GM12801 (cell line): ENCODE data around the gene TMEM184A.

Experiments
- TF ChIP-seq, protein P1 (sequence below): IDR thresholded peaks from one replicate; pipeline ENCODE4 v1.5.1; 2011; ENCODE audit warnings: control low read depth; ENCODE audit not compliant: insufficient read length; ENCODE audit errors: extremely low read depth

The TMEM184A gene

DNA sequence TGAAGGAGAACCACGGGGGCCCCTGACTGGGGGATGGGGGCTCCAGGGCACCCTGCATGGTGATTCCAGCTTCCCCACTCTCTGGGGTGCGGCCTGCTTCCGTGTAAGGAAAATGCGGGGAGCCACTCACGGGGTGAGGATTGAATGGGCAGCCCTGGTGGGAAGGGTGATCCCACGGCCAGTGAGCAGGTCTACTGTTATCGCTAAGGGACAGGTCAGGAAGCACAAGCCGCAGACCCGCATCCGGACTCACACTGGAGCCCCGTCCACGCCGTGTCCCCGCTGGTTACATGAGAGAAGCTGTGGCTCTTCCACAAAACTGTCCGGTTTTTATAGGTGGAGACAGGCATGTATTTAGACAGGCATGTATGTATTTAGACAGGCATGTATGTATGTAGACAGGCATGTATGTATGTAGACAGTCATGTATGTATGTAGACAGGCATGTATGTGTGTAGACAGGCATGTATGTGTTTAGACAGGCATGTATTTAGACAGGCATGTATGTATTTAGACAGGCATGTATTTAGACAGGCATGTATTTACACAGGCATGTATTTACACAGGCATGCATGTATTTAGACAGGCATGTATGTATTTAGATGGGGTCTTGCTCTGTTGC is 8.1 kb upstream of the TMEM184A start:
- TF ChIP-seq, protein P1, sequence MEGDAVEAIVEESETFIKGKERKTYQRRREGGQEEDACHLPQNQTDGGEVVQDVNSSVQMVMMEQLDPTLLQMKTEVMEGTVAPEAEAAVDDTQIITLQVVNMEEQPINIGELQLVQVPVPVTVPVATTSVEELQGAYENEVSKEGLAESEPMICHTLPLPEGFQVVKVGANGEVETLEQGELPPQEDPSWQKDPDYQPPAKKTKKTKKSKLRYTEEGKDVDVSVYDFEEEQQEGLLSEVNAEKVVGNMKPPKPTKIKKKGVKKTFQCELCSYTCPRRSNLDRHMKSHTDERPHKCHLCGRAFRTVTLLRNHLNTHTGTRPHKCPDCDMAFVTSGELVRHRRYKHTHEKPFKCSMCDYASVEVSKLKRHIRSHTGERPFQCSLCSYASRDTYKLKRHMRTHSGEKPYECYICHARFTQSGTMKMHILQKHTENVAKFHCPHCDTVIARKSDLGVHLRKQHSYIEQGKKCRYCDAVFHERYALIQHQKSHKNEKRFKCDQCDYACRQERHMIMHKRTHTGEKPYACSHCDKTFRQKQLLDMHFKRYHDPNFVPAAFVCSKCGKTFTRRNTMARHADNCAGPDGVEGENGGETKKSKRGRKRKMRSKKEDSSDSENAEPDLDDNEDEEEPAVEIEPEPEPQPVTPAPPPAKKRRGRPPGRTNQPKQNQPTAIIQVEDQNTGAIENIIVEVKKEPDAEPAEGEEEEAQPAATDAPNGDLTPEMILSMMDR: no peak

DNA sequence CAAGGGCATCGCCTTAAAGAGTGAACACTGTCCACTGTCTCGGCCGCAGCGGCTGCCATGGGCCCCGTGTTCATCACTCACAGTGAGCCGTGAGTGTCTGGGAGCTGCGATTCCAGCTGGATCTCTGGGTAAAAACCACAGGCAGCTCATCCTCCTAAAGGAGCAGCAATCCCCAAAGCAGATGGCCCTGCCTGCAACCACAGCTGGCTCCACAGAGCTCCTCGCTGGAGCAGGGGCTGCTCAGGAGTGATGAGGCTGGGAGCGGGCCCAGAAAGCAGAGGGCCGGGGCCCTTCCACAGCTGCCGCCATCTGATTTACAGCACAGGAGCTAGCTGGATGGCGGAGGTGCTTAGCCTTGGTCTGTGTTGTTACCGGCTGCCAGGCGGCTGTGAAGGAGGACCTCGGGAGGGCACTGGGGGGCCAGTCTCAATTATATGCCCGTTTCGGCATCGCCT is 6.6 kb upstream of the TMEM184A start:
- TF ChIP-seq, protein P1: no peak

DNA sequence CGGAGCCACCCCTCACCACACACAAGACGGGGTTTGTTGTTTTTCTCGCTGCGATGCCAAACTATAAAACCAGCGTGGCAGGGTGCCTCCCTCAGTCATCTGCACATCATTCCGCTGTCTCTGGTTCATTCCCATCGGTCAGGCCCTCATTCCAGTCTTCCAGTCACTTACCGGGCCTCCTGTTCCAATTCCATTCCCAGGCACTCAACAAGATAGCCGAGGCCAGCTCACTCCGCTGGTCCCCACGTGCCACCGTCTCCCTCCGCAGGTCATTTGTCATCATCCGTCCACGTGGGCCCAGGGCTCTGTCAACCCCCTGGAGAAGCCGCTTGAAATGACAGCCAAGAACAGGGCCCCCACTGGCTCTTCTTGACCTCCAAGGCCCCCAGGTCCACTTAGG is 6.1 kb upstream of the TMEM184A start:
- TF ChIP-seq, protein P1: no peak

DNA sequence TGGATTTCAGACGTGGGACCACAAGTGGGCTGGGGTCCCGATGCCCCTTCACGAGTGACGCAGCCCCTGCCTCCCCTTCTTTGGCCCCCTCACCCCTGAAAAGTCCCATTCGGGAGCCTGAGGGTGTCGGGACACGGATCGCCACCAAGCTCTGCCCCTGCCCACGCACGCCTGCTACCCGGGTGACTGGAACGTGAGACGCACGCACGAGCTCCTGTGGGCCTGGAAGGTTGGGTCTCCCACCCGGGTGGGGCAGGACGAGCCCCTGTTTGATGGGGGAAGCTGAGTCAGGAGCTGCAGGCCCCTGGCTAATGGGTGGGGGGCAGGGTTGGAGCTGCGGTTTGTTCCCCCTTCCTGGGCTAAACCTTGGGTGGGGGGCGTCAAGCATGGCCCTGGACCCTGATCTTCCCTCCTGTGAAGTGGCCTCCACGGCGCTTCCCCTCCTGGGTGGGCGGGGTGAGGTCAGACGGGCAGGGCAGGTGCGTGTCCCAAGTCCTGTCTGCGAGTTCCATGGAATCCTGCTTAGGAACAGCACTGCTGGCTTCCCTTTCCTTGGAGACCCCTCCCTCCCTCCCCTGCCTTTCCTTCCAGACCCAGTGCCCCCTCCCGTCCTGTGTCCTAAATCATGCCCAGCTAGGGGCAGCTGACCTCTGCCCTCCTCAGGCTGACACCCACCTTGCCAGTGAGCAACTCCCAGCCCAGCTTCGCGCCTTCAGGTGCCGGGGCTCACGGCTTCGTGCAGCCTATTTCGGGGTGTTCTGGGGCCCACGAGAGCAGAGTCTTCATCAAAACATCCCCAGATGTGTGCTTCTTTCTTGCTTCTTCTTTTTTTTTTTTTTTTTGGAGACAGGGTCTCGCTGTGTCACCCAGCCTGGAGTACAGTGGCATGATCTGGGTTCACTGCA is 5.3 kb upstream of the TMEM184A start:
- TF ChIP-seq, protein P1: no peak

DNA sequence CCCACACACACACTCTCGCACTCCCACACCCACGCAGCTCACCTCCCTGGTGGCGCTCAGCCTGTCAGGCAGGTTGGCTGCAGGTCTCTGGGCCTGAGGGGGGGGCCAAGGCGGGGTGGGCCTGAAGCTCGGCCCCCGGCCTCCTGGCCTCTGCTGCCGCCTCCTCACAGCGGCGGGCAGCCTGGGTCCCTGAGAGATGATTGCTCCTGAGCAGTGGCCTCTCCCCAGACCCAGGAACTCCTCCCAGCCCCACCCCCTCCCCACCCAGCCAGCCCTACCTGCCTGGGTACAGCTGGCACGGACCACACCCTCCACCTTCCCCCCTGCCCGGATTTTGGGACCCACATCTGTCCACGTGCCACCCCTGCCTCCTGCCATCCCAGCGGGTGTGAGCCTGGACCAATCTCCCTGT is 4.6 kb upstream of the TMEM184A start:
- TF ChIP-seq, protein P1: no peak

DNA sequence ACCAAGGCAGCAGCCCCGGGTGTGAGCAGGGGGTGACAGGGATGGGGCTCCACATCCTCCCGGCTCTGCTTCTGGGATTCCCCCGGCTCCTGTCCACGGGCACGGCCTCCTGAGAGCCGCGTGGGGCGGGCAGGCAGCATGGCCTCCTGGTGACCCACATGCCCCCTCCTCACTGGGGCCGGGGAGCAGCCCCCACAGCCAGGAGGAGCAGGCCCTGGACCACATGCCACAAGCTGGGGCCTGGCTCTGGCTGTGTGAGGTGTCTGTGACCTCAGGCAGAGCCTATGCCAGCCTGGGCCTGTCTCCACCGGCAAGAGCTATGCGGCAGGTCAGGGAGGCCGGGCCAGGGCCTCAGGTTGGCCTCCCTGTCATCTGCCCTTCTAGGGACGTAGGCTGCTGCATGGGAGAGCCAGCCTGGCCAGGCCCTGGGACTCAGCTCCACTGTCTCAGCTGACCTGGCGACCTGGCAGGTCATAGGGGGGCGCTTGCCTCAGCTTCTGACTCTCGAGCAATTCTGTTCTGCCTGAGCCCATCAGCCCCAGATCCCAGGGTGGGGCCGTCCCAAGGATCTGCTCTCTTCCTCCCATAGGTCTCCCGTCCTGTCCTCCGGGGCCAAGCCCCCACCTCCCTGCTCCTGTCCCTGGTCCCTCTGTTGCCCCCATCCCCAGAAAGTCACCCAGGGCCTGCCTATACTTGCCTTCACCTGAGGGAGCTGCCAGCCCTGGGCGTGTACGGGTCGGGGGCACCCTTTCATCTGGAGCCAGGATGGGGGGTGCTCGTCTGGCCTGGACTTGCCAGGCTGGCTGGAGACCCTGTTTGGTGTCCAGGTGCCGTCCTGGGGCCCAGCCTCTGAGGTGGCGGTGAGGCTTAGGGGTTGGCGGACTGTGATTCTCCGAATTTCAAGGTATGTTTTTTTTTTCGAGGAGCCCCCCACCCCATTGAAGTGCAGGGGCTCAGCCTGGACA is 3.9 kb upstream of the TMEM184A start:
- TF ChIP-seq, protein P1: no peak
